Measurements from ENCODE around the gene STX2.

STX2 gene

GRCh38 chr12:130778776-130779175 is 60.3 kb downstream of the STX2 start:
- no peak for TF ChIP-seq CTCF (conservative IDR thresholded peaks at IDR 0.05; ENCODE audit: low read depth, low read length)
- H3K4me3 ChIP-seq (ENCODE audit: low read length), result no peak overlapping the region
- no peak for DNase-seq (ENCODE audit: low read depth)

GRCh38 chr12:130776857-130777339 is 62.2 kb downstream of the STX2 start:
- no peak for TF ChIP-seq CTCF (conservative IDR thresholded peaks at IDR 0.05; ENCODE audit: low read depth, low read length)
- no peak for DNase-seq (ENCODE audit: low read depth)
- H3K4me3 ChIP-seq (ENCODE audit: low read length), result no peak overlapping the region

- no peak for TF ChIP-seq CTCF (conservative IDR thresholded peaks at IDR 0.05; ENCODE audit: low read depth, low read length)
- no peak for DNase-seq (ENCODE audit: low read depth)
- H3K4me3 ChIP-seq (ENCODE audit: low read length), result peak overlapping the region; percentile 41
Measured at GRCh38 chr12:130775953-130776856, 62.8 kb downstream of the STX2 start.

GRCh38 chr12:130770413-130771028 is 68.5 kb downstream of the STX2 start:
- H3K4me3 ChIP-seq (ENCODE audit: low read length), result no peak overlapping the region
- no peak for DNase-seq (ENCODE audit: low read depth)
- no peak for TF ChIP-seq CTCF (conservative IDR thresholded peaks at IDR 0.05; ENCODE audit: low read depth, low read length)

DNA sequence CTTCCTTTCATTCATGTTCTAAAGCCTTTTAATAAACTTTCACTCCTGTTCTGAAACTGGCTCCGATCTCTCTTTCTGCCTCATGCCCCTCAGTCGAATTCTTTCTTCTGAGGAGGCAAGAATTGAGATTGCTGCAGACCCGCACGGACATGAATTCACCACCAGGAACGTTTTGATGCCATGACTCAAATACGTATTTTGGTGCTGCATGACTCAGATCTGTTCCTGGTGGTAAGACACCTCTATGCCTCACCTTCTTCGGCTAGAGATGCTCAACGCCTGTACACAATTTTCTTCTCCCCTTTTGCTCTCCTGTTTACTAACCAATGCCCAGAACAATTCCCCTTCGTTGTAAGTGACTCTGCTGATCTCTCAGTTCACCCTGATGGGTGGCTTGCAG is 70.9 kb downstream of the STX2 start:
- no peak for DNase-seq (ENCODE audit: low read depth)
- H3K4me3 ChIP-seq (ENCODE audit: low read length), result no peak overlapping the region
- no peak for TF ChIP-seq CTCF (conservative IDR thresholded peaks at IDR 0.05; ENCODE audit: low read depth, low read length)

- TF ChIP-seq CTCF (conservative IDR thresholded peaks at IDR 0.05; ENCODE audit: low read depth, low read length), result no peak
- no peak overlapping the region for H3K4me3 ChIP-seq (ENCODE audit: low read length)
- DNase-seq (ENCODE audit: low read depth), result no peak
Measured at GRCh38 chr12:130766470-130766869, 72.6 kb downstream of the STX2 start.
